GM19467 (cell line): ENCODE results near the gene TNFRSF1B.

Experiments
- ATAC-seq: cut with Tn5 transposase; IDR thresholded peaks from one replicate; pipeline ENCODE4 v1.9.1; 2021; ENCODE audit warnings: mild to moderate bottlenecking, moderate library complexity; ENCODE audit not compliant: unreplicated experiment

The TNFRSF1B gene

GRCh38 chr1:12174924-12175810 lies 8.4 kb downstream of the TNFRSF1B start:
- ATAC-seq = no peak

GRCh38 chr1:12176298-12177118 lies 9.7 kb downstream of the TNFRSF1B start:
- ATAC-seq = no peak

- no peak for ATAC-seq
Observed at GRCh38 chr1:12177156-12177998, 10.6 kb downstream of the TNFRSF1B start.

GRCh38 chr1:12177999-12178441 lies 11.2 kb downstream of the TNFRSF1B start:
- no peak for ATAC-seq

- ATAC-seq = no peak
Observed at GRCh38 chr1:12178511-12178910, 11.7 kb downstream of the TNFRSF1B start.

GRCh38 chr1:12179111-12179519 lies 12.3 kb downstream of the TNFRSF1B start:
- ATAC-seq = no peak

- ATAC-seq = no peak
Observed at GRCh38 chr1:12179676-12180075, 12.9 kb downstream of the TNFRSF1B start.

- no peak for ATAC-seq
Observed at GRCh38 chr1:12180315-12180714, 13.5 kb downstream of the TNFRSF1B start.

GRCh38 chr1:12180903-12181302 lies 14.1 kb downstream of the TNFRSF1B start:
- ATAC-seq = no peak

GRCh38 chr1:12181568-12181967 lies 14.8 kb downstream of the TNFRSF1B start:
- ATAC-seq = no peak

- no peak for ATAC-seq
Observed at GRCh38 chr1:12182410-12182984, 15.7 kb downstream of the TNFRSF1B start.

- ATAC-seq = no peak
Observed at GRCh38 chr1:12183095-12183794, 16.5 kb downstream of the TNFRSF1B start.

GRCh38 chr1:12184008-12184681 lies 17.4 kb downstream of the TNFRSF1B start:
- no peak for ATAC-seq

- ATAC-seq = no peak
Observed at GRCh38 chr1:12185036-12185917, 18.5 kb downstream of the TNFRSF1B start.

- no peak for ATAC-seq
Observed at GRCh38 chr1:12185918-12186678, 19.3 kb downstream of the TNFRSF1B start.

- ATAC-seq = no peak
Observed at GRCh38 chr1:12186679-12186985, 19.8 kb downstream of the TNFRSF1B start.

GRCh38 chr1:12188115-12188514 lies 21.3 kb downstream of the TNFRSF1B start:
- ATAC-seq = no peak
